VCaP (cell line): ENCODE data around the gene NSMCE1.
"Not testable (repeated sequence)": the region's sequence is repeated elsewhere in the genome, so short reads cannot be mapped to it uniquely, and the experiment has no call there.

Experiments used
- H3K27ac ChIP-seq: fragments of 450-650 bp; 2 replicates; pipeline ENCODE4 v1.5.1; 2017
- TF ChIP-seq, protein P1 (sequence below): fragments of 450-650 bp; conservative IDR thresholded peaks from 2 replicates; pipeline ENCODE4 v1.5.1; 2017; ENCODE audit warnings: mild to moderate bottlenecking, moderate library complexity

Gene NSMCE1

DNA sequence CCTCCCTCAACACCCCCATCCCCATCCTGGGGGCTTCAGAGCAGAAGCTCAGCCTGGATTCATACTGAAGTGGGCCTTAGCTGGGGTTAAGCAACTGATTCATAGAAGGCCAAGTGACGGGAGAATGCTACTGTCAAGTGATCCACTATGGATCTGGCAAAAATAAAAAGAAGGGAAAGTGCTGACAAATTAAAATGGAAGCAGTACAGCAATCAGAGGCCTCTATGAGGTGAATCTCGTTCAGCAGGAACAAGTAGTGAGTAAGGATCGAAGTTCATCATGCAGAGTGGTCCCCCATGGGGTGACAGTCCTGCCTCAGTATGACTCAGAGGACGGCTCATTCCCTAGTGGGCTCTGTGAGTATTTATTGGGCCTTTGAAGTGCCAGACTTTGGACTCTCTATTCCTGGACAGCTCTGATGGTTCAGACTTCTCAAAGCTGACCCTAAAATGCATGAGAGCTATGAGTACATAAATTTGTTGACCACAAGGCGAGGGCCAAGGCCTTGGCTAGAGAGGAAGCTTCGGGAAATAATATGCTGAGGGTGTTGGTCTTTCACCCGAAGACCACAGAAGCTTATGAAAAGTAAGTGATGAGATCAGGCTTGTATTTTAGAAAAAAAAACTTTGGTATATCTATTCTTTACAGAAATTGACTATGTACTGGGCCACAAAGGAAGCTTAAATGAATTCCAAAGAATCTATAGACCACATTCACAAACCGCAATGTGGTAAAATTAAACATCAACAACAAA is 5.3 kb upstream of the NSMCE1 start:
- no peak overlapping the region for H3K27ac ChIP-seq
- TF ChIP-seq, protein P1, sequence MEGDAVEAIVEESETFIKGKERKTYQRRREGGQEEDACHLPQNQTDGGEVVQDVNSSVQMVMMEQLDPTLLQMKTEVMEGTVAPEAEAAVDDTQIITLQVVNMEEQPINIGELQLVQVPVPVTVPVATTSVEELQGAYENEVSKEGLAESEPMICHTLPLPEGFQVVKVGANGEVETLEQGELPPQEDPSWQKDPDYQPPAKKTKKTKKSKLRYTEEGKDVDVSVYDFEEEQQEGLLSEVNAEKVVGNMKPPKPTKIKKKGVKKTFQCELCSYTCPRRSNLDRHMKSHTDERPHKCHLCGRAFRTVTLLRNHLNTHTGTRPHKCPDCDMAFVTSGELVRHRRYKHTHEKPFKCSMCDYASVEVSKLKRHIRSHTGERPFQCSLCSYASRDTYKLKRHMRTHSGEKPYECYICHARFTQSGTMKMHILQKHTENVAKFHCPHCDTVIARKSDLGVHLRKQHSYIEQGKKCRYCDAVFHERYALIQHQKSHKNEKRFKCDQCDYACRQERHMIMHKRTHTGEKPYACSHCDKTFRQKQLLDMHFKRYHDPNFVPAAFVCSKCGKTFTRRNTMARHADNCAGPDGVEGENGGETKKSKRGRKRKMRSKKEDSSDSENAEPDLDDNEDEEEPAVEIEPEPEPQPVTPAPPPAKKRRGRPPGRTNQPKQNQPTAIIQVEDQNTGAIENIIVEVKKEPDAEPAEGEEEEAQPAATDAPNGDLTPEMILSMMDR, result no peak

DNA sequence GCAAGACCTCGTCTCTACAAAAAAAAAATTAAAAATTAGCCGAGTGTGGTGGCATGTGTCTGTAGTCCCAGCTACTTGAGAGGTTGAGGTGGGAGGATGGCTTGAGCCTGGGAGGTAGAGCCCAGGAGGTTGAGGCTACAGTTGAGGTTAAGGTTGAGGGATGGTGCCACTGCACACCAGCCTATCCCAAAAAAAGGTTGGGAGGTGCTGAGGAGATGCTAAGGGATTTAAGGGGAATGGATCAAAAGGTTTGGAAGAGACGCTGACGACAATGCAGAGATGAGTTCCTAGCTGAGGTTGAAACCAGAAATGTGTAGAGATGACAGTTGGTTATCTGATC is 4.7 kb upstream of the NSMCE1 start:
- H3K27ac ChIP-seq, result no peak overlapping the region
- TF ChIP-seq, protein P1, result no peak

DNA sequence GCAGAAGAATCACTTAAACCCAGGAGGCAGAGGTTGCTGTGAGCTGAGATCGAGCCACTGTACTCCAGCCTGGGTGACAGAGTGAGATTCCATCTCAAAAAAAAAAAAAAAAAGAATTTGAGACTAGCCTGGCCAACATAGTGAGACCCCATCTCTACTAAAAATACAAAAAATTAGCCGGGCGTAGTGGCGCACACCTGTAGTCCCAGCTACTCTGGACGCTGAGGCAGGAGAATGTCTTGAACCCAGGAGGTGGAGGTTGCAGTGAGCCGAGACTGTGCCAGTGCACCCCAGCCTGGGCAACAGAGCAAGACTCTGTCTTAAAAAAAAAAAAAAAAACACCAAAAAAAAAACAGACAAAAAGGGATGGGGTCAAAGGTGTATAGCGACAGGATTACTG is 4.1 kb upstream of the NSMCE1 start:
- not testable (repeated sequence) for H3K27ac ChIP-seq

DNA sequence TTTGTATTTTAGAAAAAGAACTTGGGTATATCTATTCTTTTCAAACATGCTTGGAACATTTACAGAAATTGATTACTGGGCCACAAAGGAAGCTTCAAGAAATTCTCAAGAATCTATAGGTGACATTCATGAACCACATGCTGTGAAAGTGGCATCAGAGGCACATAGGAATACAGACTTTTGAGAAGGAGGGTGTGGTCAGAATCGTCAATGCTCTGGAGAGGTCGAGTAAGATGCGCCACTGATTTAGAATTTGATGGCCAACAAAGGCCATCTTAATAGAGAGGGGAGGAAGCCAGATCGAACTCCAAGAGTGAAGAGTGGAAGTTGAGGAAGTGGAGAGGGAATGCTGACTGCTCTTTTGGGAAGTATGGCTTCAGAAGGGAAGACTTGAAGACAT is 3.5 kb upstream of the NSMCE1 start:
- TF ChIP-seq, protein P1, result no peak
- no peak overlapping the region for H3K27ac ChIP-seq

GRCh38 chr16:27270349-27270748 is 1.8 kb upstream of the NSMCE1 start:
- no peak overlapping the region for H3K27ac ChIP-seq
- TF ChIP-seq, protein P1, result no peak

DNA sequence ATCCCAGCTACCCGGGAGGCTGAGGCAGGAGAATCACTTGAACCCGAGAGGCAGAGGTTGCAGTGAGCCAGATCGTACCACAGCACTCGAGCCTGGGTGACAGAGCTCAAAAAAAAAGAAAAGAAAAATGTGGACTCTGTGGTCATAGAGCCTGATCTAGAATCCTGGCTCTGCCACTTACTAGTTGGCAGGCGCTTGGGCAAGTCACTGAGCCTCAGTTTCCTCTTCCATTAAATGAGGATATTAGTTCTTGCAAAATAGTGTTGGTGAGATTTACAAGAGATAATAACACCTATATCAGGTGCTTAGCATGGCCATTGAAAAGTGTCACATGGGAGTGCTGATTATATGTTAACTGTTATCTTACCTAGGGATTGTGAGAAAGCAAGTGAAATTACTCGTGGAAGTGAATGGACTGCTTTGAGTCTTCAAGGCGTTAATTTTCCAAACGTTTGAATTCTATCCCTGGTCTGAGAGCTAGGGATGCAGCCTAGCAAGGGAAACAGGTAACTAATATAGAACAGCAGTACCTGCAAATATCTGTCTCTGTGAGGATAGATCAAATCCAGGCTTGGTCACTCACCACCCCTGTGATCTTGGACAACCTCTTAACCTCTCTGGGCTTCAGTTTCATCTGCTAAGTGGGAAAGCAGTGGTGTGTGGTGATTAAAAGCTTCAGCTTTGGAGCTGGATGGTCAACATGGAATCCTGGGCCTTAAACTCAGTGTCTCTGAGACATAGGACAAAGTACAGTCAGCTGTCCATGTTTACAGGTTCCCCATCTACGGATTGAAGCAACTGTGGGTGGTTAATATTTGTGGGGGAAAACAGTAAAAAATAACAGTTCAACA is 953 bp upstream of the NSMCE1 start:
- H3K27ac ChIP-seq, result no peak overlapping the region; the same call in 1 of the 2 replicates
- TF ChIP-seq, protein P1, result no peak

- TF ChIP-seq, protein P1, result no peak
- no peak overlapping the region for H3K27ac ChIP-seq
These were observed 1.4 kb downstream of the NSMCE1 start for GRCh38 chr16:27267037-27267677.
